K562 (cell line): Measurements from ENCODE around the gene HDHD3. TPM values are rescaled to one million over a fixed set of nuclear protein-coding genes. Genes with fewer than 3 reads are reported as not detected.

Experiments
- ATAC-seq: fragments of 200-7000 bp; cut with Tn5 transposase; 3 replicates; pipeline ENCODE4 v1.9.1; 2020; ENCODE audit warnings: moderate library complexity
- BruUV-seq: library from RNA; stranded (reverse); fragments of 400-500 nt; replicated peaks from 2 replicates; lab custom pipeline; 2021; lab: Mats Ljungman, UMichigan
- CTCF ChIA-PET: fragments of 300-600 bp; formaldehyde crosslinking; extraction: SDS; loops from one replicate; lab custom pipeline; 2021; ENCODE audit warnings: low intra/inter-chr PET ratio; lab: Yijun Ruan, JAX
- POLR2A ChIA-PET: fragments of 300-600, 350-650 bp; sonication (Branson Sonifier 250); formaldehyde crosslinking; extraction: SDS; loops from one replicate; lab custom pipeline; 2021; ENCODE audit warnings: antibody characterized with exemption, inconsistent platforms; lab: Yijun Ruan, JAX
- DNase-seq, 4 experiments: peaks; one replicate each; pipeline versions ENCODE4 v3.0.0 to v3.0.0-alpha.2; 2011 to 2018; ENCODE audit warnings: low spot score in 3 of 4, mixed read lengths in 3 of 4; ENCODE audit errors: extremely low read depth in 1 of 4
- FAIRE-seq: peaks from 2 replicates; lab custom pipeline; 2011; peaks lifted over from hg19 to GRCh38; lab: Jason Lieb, UNC
- H2AFZ ChIP-seq: 2 replicates; pipeline ENCODE4 v1.6.0; 2011; ENCODE audit warnings: low read depth, low read length, control low read depth, inconsistent platforms
- H3K27ac ChIP-seq: fragments of 200-600 bp; 3 replicates; pipeline ENCODE4 v1.8.0; 2011; ENCODE audit warnings: low read depth, mild to moderate bottlenecking, control low read depth, inconsistent platforms, low read length, moderate library complexity, mixed read lengths; ENCODE audit errors: extremely low read depth
- H3K27me3 ChIP-seq, 2 experiments: fragments of 300-600 bp in 1 of 2; 2 replicates in 1 of 2; 3 replicates in 1 of 2; pipeline versions ENCODE4 v1.6.0 to v1.8.0; 2011; ENCODE audit warnings: inconsistent platforms in 2 of 2, low read length in 2 of 2, mild to moderate bottlenecking in 1 of 2, mixed read lengths in 1 of 2, moderate library complexity in 1 of 2; ENCODE audit not compliant: control insufficient read depth in 2 of 2, insufficient read depth in 2 of 2
- H3K36me3 ChIP-seq: fragments of 300-600 bp; 3 replicates; pipeline ENCODE4 v1.8.0; 2011; ENCODE audit warnings: mild to moderate bottlenecking, low read length, inconsistent platforms; ENCODE audit not compliant: control insufficient read depth, insufficient read depth
- H3K4me1 ChIP-seq, 2 experiments: fragments of 200-600 bp in 1 of 2; replicated peaks in 1 of 2; 2 replicates in 1 of 2; 3 replicates in 1 of 2; pipeline versions ENCODE4 v1.5.1 to v1.8.0; 2011; ENCODE audit warnings: inconsistent platforms in 2 of 2, low read length in 2 of 2, mild to moderate bottlenecking in 1 of 2, mixed read lengths in 1 of 2, moderate library complexity in 1 of 2; ENCODE audit not compliant: control insufficient read depth in 2 of 2, insufficient read depth in 2 of 2
- H3K4me2 ChIP-seq: 2 replicates; pipeline ENCODE4 v1.6.1; 2011; ENCODE audit warnings: low read length, control low read depth, inconsistent platforms, mixed read lengths; ENCODE audit not compliant: insufficient read depth
- H3K4me3 ChIP-seq: fragments of 200-600 bp; sonication (generic), shearing (Covaris generic); 2 replicates; pipeline ENCODE4 v1.5.1; 2016; ENCODE audit warnings: control low read depth, inconsistent platforms
- H3K79me2 ChIP-seq: fragments of 200-600 bp; 3 replicates; pipeline ENCODE4 v1.8.0; 2011; ENCODE audit warnings: low read length, inconsistent platforms; ENCODE audit not compliant: control insufficient read depth, insufficient read depth
- H3K9ac ChIP-seq, 2 experiments: 2 replicates each; pipeline versions ENCODE4 v1.6.0 to v1.6.1; 2011; ENCODE audit warnings: low read depth in 2 of 2, low read length in 2 of 2, control low read depth in 1 of 2, inconsistent platforms in 1 of 2, mild to moderate bottlenecking in 1 of 2, mixed read lengths in 1 of 2; ENCODE audit not compliant: insufficient read depth in 1 of 2
- H3K9me1 ChIP-seq: one replicate; pipeline ENCODE4 v1.6.0; 2011; ENCODE audit warnings: inconsistent platforms, mild to moderate bottlenecking, low read length, moderate library complexity; ENCODE audit not compliant: control insufficient read depth, insufficient read depth
- H3K9me3 ChIP-seq: replicated peaks from 2 replicates; pipeline ENCODE4 v1.5.1; 2011; ENCODE audit warnings: low read depth, low read length, inconsistent platforms; ENCODE audit not compliant: control insufficient read depth, insufficient read depth
- H4K20me1 ChIP-seq: replicated peaks from 2 replicates; pipeline ENCODE4 v1.6.1; 2011; ENCODE audit warnings: low read length, inconsistent platforms, mixed read lengths; ENCODE audit not compliant: control insufficient read depth, insufficient read depth
- ARID2 ChIP-seq: fragments of 450-650 bp; IDR thresholded peaks from 2 replicates; pipeline ENCODE4 v1.6.1; 2017; ENCODE audit warnings: antibody characterized with exemption, mild to moderate bottlenecking
- ATF3 ChIP-seq, 2 experiments: fragments of 450-650 bp in 1 of 2; sonication (generic) in 1 of 2; formaldehyde crosslinking in 1 of 2; IDR thresholded peaks in 1 of 2; conservative IDR thresholded peaks in 1 of 2; 2 replicates each; pipeline versions ENCODE4 v1.6.1 to v1.8.1; 2016 to 2023; ENCODE audit warnings: mild to moderate bottlenecking in 2 of 2, moderate library complexity in 2 of 2, inconsistent platforms in 1 of 2, missing genetic modification reagents in 1 of 2
- CTBP1 ChIP-seq: fragments of 450-650 bp; IDR thresholded peaks from 2 replicates; pipeline ENCODE4 v1.6.1; 2016; ENCODE audit warnings: borderline replicate concordance
- FIP1L1 ChIP-seq: fragments of 200-400 bp; formaldehyde crosslinking; IDR thresholded peaks from 2 replicates; pipeline ENCODE4 v1.6.1; 2018; ENCODE audit warnings: mild to moderate bottlenecking, low read depth, low read length; ENCODE audit not compliant: poor library complexity, severe bottlenecking
- HNRNPLL ChIP-seq: fragments of 200-400 bp; formaldehyde crosslinking; IDR thresholded peaks from 2 replicates; pipeline ENCODE4 v1.6.1; 2017; ENCODE audit warnings: low read length, low read depth, mild to moderate bottlenecking; ENCODE audit not compliant: poor library complexity, severe bottlenecking
- KDM5B ChIP-seq: fragments of 200-600 bp; sonication (generic); IDR thresholded peaks from 2 replicates; pipeline ENCODE4 v1.6.1; 2012; ENCODE audit warnings: low read depth, mild to moderate bottlenecking, moderate library complexity, low read length, control low read depth, inconsistent platforms; ENCODE audit not compliant: insufficient replicate concordance
- LEF1 ChIP-seq: fragments of 450-650 bp; IDR thresholded peaks from 2 replicates; pipeline ENCODE4 v1.6.1; 2016; ENCODE audit warnings: mild to moderate bottlenecking
- MED1 ChIP-seq: sonication (generic); formaldehyde crosslinking; IDR thresholded peaks from 2 replicates; pipeline ENCODE4 v1.8.1; 2023; ENCODE audit warnings: missing genetic modification reagents, borderline replicate concordance
- PHB2 ChIP-seq: fragments of 450-650 bp; IDR thresholded peaks from 2 replicates; pipeline ENCODE4 v1.6.1; 2017; ENCODE audit warnings: low read depth
- SMAD1 ChIP-seq: fragments of 150-350 bp; IDR thresholded peaks from 2 replicates; pipeline ENCODE4 v1.6.1; 2014; ENCODE audit warnings: low read length, low read depth; ENCODE audit not compliant: partially characterized antibody
- YBX1 ChIP-seq: fragments of 450-650 bp; IDR thresholded peaks from 2 replicates; pipeline ENCODE4 v1.7.1; 2016; ENCODE audit warnings: mild to moderate bottlenecking
- ZNF140 ChIP-seq: fragments of 250-450 bp; sonication (Bioruptor Pico); IDR thresholded peaks from 2 replicates; pipeline ENCODE4 v1.8.0; 2021; ENCODE audit warnings: moderate library complexity, mild to moderate bottlenecking, inconsistent platforms
- ZNF311 ChIP-seq: fragments of 250-450 bp; sonication (Bioruptor Pico); IDR thresholded peaks from 2 replicates; pipeline ENCODE4 v1.4.0; 2020; ENCODE audit warnings: mild to moderate bottlenecking, moderate library complexity
- WGBS: fragments of 100-300 bp; shearing (Covaris generic); methylation state at CpG from one replicate; pipeline ENCODE4 v1.1.6; 2016; ENCODE audit warnings: low coverage, mixed read lengths; ENCODE audit not compliant: insufficient coverage; ENCODE audit errors: missing lambda C conversion rate; 5-methylcytosine and 5-hydroxymethylcytosine counted together
- in situ Hi-C: fragments of 300-500 bp; cut with MboI; formaldehyde crosslinking; loops from 4 replicates; pipeline ENCODE4 v1.15.0; 2018; ENCODE audit warnings: inconsistent platforms, mixed read lengths
- intact Hi-C: fragments of 100-400 bp; cut with micrococcal nuclease; formaldehyde crosslinking; loops from 2 replicates; pipeline ENCODE4 v1.14.2; 2022
- polyA plus RNA-seq, 8 experiments: library from polyadenylated mRNA; depleted of rRNA in 4 of 8; stranded (reverse) in 5 of 8; unstranded in 3 of 8; fragments of >200 nt; fragmentation: Nextera tagmentation in 2 of 8; fragmentation: Illumina TruSeq in 1 of 8; extraction: Ambion mirVana in 2 of 8; extraction: Trizol in 1 of 8; gene quantifications; 2 replicates each; pipeline versions ENCODE4 v1.2.1 to v1.2.3, GENCODE V29; 2011 to 2014; ENCODE audit warnings: inconsistent platforms in 1 of 8, missing spikeins in 1 of 8
- total RNA-seq, 7 experiments: library from RNA; depleted of rRNA in 6 of 7; stranded (reverse); fragments of >200 nt in 6 of 7; fragmentation: Illumina TruSeq in 2 of 7; extraction: Trizol in 2 of 7; gene quantifications; 2 replicates each; pipeline versions ENCODE4 v1.2.1 to v1.2.3, GENCODE V29; 2011 to 2021; ENCODE audit warnings: low replicate concordance in 1 of 7
- TF ChIP-seq, protein P1 (sequence below), 2 experiments: fragments of 150-350 bp in 1 of 2; IDR thresholded peaks; 2 replicates each; pipeline ENCODE4 v1.6.1; 2012 to 2016; ENCODE audit warnings: low read depth in 2 of 2, low read length in 2 of 2, mild to moderate bottlenecking in 1 of 2, moderate library complexity in 1 of 2

The HDHD3 gene
- total and polyA plus RNA-seq, 9 of the 15 experiments (the other 6 are each of a cell fraction or from before 2014, with no cell fraction given): 1.1 to 19.1 (median 10.9) TPM

DNA sequence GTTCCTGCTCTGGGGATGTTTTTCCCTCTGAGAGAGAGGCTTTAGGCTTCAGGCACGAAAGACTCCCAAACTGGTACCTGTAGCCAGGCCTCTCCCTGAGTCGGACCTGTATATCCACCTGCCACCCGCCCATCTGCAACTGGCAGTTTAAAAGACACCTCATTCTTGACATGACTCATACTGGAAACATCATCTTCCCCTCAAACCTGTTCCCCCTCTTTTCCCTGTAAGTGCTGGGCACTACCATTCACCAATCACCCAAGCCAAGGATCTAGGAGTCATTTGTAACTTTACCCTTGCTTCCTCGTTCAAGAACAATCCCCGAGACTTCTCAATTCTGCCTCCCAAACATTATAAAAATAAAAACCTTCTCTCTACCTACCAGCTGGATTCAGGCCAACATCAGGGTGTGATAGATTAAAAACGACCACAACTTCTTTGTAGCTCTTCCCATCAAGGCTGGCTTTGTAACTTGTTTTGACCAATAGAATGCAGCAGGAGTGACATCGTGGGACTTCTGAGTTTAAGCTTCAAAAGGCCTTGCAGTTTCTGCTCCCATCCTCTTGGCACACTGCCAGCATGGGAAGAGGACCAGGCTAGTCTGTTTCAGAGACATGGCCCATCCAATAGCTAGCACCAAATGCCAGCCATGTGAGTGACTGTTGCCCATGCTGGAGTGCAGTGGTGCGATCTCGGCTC is 34.9 kb downstream of the HDHD3 start (continued):
- TF ChIP-seq ARID2: no peak
- TF ChIP-seq ATF3 (IDR thresholded peaks at IDR 0.05): peak; percentile 30; the same call in 1 of the 2 replicates
- no peak for TF ChIP-seq ATF3 (CRISPR knock-in tag; conservative IDR thresholded peaks at IDR 0.05)
- TF ChIP-seq LEF1: no peak
- TF ChIP-seq HNRNPLL: no peak
- TF ChIP-seq KDM5B: no peak
- TF ChIP-seq, all 486 proteins: peak for 4

DNA sequence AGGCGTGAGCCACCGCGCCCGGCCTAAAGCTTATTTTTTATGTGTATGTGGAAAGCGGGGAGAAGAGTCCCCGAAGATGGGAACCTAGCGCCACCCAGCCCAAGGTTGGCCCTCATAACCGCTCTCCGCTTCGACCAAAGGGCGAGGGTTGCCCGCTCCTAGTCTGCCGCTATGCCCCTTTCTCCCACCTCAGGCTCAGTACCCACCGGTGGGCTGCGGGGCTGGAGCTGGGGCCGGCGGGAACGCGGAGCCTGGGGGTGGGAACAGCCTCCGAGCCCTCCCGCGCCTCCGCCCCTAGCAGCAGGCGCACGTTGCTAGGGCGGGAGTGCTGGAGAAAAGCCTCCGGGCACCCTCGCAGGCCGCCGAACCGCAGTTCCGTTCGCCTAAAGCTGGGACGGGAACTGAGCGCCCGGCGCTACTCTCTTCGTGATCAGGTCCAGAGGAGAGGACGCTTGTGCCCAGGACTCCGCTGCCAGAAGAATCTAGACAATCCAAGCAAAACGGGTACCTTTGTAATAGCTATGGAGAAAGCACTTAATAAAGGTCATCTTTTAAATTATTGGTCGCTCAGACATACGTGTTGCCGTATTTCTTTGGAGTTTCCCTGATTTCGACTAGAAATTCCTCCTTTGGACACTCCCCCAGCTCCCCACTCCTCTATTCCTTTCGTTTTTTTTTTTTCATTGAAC is 36.6 kb downstream of the HDHD3 start, which contains the start of gene WDR31:
Gene WDR31, minus strand, starts transcription at position 265 of the 689 bp plus-strand sequence. CDS start 8,253 bp downstream, outside the sequence.
- DNase-seq: peak; percentile 92 to 93 (median 93)
- WGBS: 1% methylated on average over 41 of the region's 46 CpGs
- H3K9ac ChIP-seq: peak within 1 kb of the TSS; percentile 70 to 90
- intact Hi-C loops: no loop called here
- H3K9me1 ChIP-seq: no peaks in the 10 kb centered on the region
- H3K4me3 ChIP-seq: peak within 1 kb of the TSS; percentile 83
- ATAC-seq: peak; percentile 94
- no TSS peak for BruUV-seq
- peaks cover 13 to 16% of the 10 kb centered on the region in 2 experiments; a peak in 4 of 5 replicates for H3K4me1 ChIP-seq
- no peaks in the 10 kb centered on the region for H3K9me3 ChIP-seq
- H3K4me2 ChIP-seq: peak within 1 kb of the TSS; percentile 90
- H3K27ac ChIP-seq: peak within 1 kb of the TSS; percentile 58
- no peaks in the 10 kb centered on the region for H4K20me1 ChIP-seq
- peak within 1 kb of the TSS; percentile 94 for H2AFZ ChIP-seq
- H3K36me3 ChIP-seq: no peaks in the 10 kb centered on the region
- peak; percentile 73 for FAIRE-seq
- in situ Hi-C loops: no loop called here
- no peaks in the 10 kb centered on the region for H3K27me3 ChIP-seq
- POLR2A ChIA-PET: interaction anchor here (0.6 to 2.0 kb wide), 13 partner anchors 9 to 260 kb away, joined by 3 to 12 read pairs (median 4); partner anchors contain the start of gene BSPRY
- H3K79me2 ChIP-seq: no peaks in the 10 kb centered on the region
- CTCF ChIA-PET: no interaction called here
- TF ChIP-seq ZNF140 (no peak), SMAD1 (peak; percentile 45), YBX1 (no peak), MED1 (no peak), CTBP1 (peak; percentile 86), PHB2 (no peak), ZNF311 (CRISPR knock-in tag) (no peak), FIP1L1 (peak; percentile 54)
- TF ChIP-seq, protein P1, sequence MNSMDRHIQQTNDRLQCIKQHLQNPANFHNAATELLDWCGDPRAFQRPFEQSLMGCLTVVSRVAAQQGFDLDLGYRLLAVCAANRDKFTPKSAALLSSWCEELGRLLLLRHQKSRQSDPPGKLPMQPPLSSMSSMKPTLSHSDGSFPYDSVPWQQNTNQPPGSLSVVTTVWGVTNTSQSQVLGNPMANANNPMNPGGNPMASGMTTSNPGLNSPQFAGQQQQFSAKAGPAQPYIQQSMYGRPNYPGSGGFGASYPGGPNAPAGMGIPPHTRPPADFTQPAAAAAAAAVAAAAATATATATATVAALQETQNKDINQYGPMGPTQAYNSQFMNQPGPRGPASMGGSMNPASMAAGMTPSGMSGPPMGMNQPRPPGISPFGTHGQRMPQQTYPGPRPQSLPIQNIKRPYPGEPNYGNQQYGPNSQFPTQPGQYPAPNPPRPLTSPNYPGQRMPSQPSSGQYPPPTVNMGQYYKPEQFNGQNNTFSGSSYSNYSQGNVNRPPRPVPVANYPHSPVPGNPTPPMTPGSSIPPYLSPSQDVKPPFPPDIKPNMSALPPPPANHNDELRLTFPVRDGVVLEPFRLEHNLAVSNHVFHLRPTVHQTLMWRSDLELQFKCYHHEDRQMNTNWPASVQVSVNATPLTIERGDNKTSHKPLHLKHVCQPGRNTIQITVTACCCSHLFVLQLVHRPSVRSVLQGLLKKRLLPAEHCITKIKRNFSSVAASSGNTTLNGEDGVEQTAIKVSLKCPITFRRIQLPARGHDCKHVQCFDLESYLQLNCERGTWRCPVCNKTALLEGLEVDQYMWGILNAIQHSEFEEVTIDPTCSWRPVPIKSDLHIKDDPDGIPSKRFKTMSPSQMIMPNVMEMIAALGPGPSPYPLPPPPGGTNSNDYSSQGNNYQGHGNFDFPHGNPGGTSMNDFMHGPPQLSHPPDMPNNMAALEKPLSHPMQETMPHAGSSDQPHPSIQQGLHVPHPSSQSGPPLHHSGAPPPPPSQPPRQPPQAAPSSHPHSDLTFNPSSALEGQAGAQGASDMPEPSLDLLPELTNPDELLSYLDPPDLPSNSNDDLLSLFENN (IDR thresholded peaks at IDR 0.05; ENCODE audit: low read depth in 2 of 2, low read length in 2 of 2): peak; percentile 14 to 43; a peak in 1 of 4 replicates
